ENCODE measurements around the gene UBXN11. TPM values are rescaled to one million over a fixed set of nuclear protein-coding genes. Genes with fewer than 3 reads are reported as not detected.

The UBXN11 gene
- total and polyA plus RNA-seq, 2 donors, result 12.7 to 42.7 TPM

- DNase-seq (ENCODE audit: low read depth in 6 of 9, low spot score in 9 of 9), result no peak
- Histone ChIP-seq H3K27ac (ENCODE audit: low read depth in 1 of 2, low read length in 1 of 2) (no peak overlapping the region), H3K4me1 (ENCODE audit: control insufficient read depth in 2 of 2, insufficient read depth in 2 of 2, low read length in 2 of 2) (no peaks in the 10 kb centered on the region), H3K4me3 (ENCODE audit: low read length in 2 of 2) (no peak overlapping the region), H3K27me3 (ENCODE audit: control insufficient read depth in 2 of 2, insufficient read depth in 1 of 2, low read length in 1 of 2) (no peaks in the 10 kb centered on the region), H3K36me3 (ENCODE audit: control insufficient read depth in 2 of 2, insufficient read depth in 2 of 2, low read length in 1 of 2) (peaks cover 34 to 52% of the 10 kb centered on the region in 2 donors), H3K9me3 (ENCODE audit: control insufficient read depth in 2 of 2, insufficient read depth in 1 of 2, low read length in 1 of 2) (no peaks in the 10 kb centered on the region)
- WGBS, result 83% methylated on average over 7 of the region's 7 CpGs
Measured at GRCh38 chr1:26252718-26253117, 53.7 kb downstream of the UBXN11 start.

GRCh38 chr1:26239936-26240335, 66.5 kb downstream of the UBXN11 start:
- H3K27me3 ChIP-seq (ENCODE audit: control insufficient read depth in 2 of 2, insufficient read depth in 1 of 2, low read length in 1 of 2), result no peaks in the 10 kb centered on the region
- peaks cover 8 to 11% of the 10 kb centered on the region in 2 donors for H3K4me1 ChIP-seq (ENCODE audit: control insufficient read depth in 2 of 2, insufficient read depth in 2 of 2, low read length in 2 of 2)
- H3K4me3 ChIP-seq (ENCODE audit: low read length in 2 of 2), result no peak overlapping the region
- WGBS, result 99% methylated on average over 4 of the region's 4 CpGs
- H3K36me3 ChIP-seq (ENCODE audit: control insufficient read depth in 2 of 2, insufficient read depth in 2 of 2, low read length in 1 of 2), result peaks cover 14 to 33% of the 10 kb centered on the region in 2 donors
- H3K27ac ChIP-seq (ENCODE audit: low read depth in 1 of 2, low read length in 1 of 2), result no peak overlapping the region
- no peak for DNase-seq (ENCODE audit: low read depth in 6 of 9, low spot score in 9 of 9)
- H3K9me3 ChIP-seq (ENCODE audit: control insufficient read depth in 2 of 2, insufficient read depth in 1 of 2, low read length in 1 of 2), result no peaks in the 10 kb centered on the region

- no peak overlapping the region for H3K27ac ChIP-seq (ENCODE audit: low read depth in 1 of 2, low read length in 1 of 2)
- H3K27me3 ChIP-seq (ENCODE audit: control insufficient read depth in 2 of 2, insufficient read depth in 1 of 2, low read length in 1 of 2), result no peaks in the 10 kb centered on the region
- H3K9me3 ChIP-seq (ENCODE audit: control insufficient read depth in 2 of 2, insufficient read depth in 1 of 2, low read length in 1 of 2), result peaks cover 0 to 5% of the 10 kb centered on the region in 2 donors
- DNase-seq (ENCODE audit: low read depth in 6 of 9, low spot score in 9 of 9), result peak in 1 of 9 donors; percentile 39
- 59% methylated on average over 6 of the region's 6 CpGs for WGBS
- H3K4me1 ChIP-seq (ENCODE audit: control insufficient read depth in 2 of 2, insufficient read depth in 2 of 2, low read length in 2 of 2), result peaks cover 9 to 18% of the 10 kb centered on the region in 2 donors
- H3K36me3 ChIP-seq (ENCODE audit: control insufficient read depth in 2 of 2, insufficient read depth in 2 of 2, low read length in 1 of 2), result peaks cover 4 to 14% of the 10 kb centered on the region in 2 donors
- no peak overlapping the region for H3K4me3 ChIP-seq (ENCODE audit: low read length in 2 of 2)
Measured at GRCh38 chr1:26237230-26237966, 69.0 kb downstream of the UBXN11 start.

- Histone ChIP-seq H3K27ac (ENCODE audit: low read depth in 1 of 2, low read length in 1 of 2) (peak overlapping the region; percentile 81 to 95), H3K27me3 (ENCODE audit: control insufficient read depth in 2 of 2, insufficient read depth in 1 of 2, low read length in 1 of 2) (no peaks in the 10 kb centered on the region), H3K36me3 (ENCODE audit: control insufficient read depth in 2 of 2, insufficient read depth in 2 of 2, low read length in 1 of 2) (peaks cover 0 to 5% of the 10 kb centered on the region in 2 donors), H3K4me1 (ENCODE audit: control insufficient read depth in 2 of 2, insufficient read depth in 2 of 2, low read length in 2 of 2) (peaks cover 9 to 18% of the 10 kb centered on the region in 2 donors), H3K4me3 (ENCODE audit: low read length in 2 of 2) (peak overlapping the region; percentile 56 to 85), H3K9me3 (ENCODE audit: control insufficient read depth in 2 of 2, insufficient read depth in 1 of 2, low read length in 1 of 2) (peaks cover 0 to 5% of the 10 kb centered on the region in 2 donors)
- 3% methylated on average over 30 of the region's 30 CpGs for WGBS
- DNase-seq (ENCODE audit: low read depth in 6 of 9, low spot score in 9 of 9), result peak in 7 of 9 donors; percentile 13 to 59 (median 37)
Measured at GRCh38 chr1:26234644-26235370, 71.6 kb downstream of the UBXN11 start.

GRCh38 chr1:26233903-26234643, 72.4 kb downstream of the UBXN11 start, which contains the start of gene CEP85:
Gene CEP85 (plus strand): TSS chr1:26234200. CDS start chr1:26239784, 5,584 bp downstream.
- Histone ChIP-seq H3K27ac (ENCODE audit: low read depth in 1 of 2, low read length in 1 of 2) (peak within 1 kb of the TSS; percentile 81 to 95), H3K4me3 (ENCODE audit: low read length in 2 of 2) (peak within 1 kb of the TSS; percentile 56 to 85), H3K27me3 (ENCODE audit: control insufficient read depth in 2 of 2, insufficient read depth in 1 of 2, low read length in 1 of 2) (no peaks in the 10 kb centered on the region), H3K4me1 (ENCODE audit: control insufficient read depth in 2 of 2, insufficient read depth in 2 of 2, low read length in 2 of 2) (peaks cover 9 to 18% of the 10 kb centered on the region in 2 donors), H3K36me3 (ENCODE audit: control insufficient read depth in 2 of 2, insufficient read depth in 2 of 2, low read length in 1 of 2) (peaks cover 0 to 2% of the 10 kb centered on the region in 2 donors), H3K9me3 (ENCODE audit: control insufficient read depth in 2 of 2, insufficient read depth in 1 of 2, low read length in 1 of 2) (peaks cover 0 to 5% of the 10 kb centered on the region in 2 donors)
- WGBS, result under 1% methylated on average over 73 of the region's 73 CpGs
- peak; percentile 95 to 99 (median 96) for DNase-seq (ENCODE audit: low read depth in 6 of 9, low spot score in 9 of 9)

Other genes starting within 250 kb of the UBXN11 start
- 0.09 TPM for gene TRIM63, start 239.0 kb downstream of the UBXN11 start, total RNA-seq
- gene TRIM63, start 239.0 kb downstream of the UBXN11 start, polyA plus RNA-seq, result 1.0 TPM
- gene PDIK1L, start 194.8 kb downstream of the UBXN11 start, total RNA-seq, result 11.9 TPM
- gene PDIK1L, start 194.8 kb downstream of the UBXN11 start, polyA plus RNA-seq, result 6.1 TPM
- gene FAM110D, start 147.6 kb downstream of the UBXN11 start, total RNA-seq, result 0.38 TPM
- gene FAM110D, start 147.6 kb downstream of the UBXN11 start, polyA plus RNA-seq, result 2.4 TPM
- not detected for gene C1orf232, start 137.7 kb downstream of the UBXN11 start, total RNA-seq
- not detected for gene C1orf232, start 137.7 kb downstream of the UBXN11 start, polyA plus RNA-seq
- gene ZNF593, start 136.7 kb downstream of the UBXN11 start, total RNA-seq, result 17.4 TPM
- 79.0 TPM for gene ZNF593, start 136.7 kb downstream of the UBXN11 start, polyA plus RNA-seq
- not detected for gene ZNF593OS, start 134.8 kb downstream of the UBXN11 start, total RNA-seq
- gene ZNF593OS, start 134.8 kb downstream of the UBXN11 start, polyA plus RNA-seq, result 0.87 TPM
- gene CNKSR1, start 129.1 kb downstream of the UBXN11 start, total RNA-seq, result 1.1 TPM
- gene CNKSR1, start 129.1 kb downstream of the UBXN11 start, polyA plus RNA-seq, result 9.5 TPM
- gene CATSPER4, start 116.0 kb downstream of the UBXN11 start, total RNA-seq, result not detected
- 0.07 TPM for gene CATSPER4, start 116.0 kb downstream of the UBXN11 start, polyA plus RNA-seq
- gene CEP85, start 72.4 kb downstream of the UBXN11 start, total RNA-seq, result 18.7 TPM
- gene CEP85, start 72.4 kb downstream of the UBXN11 start, polyA plus RNA-seq, result 9.7 TPM
- gene SH3BGRL3, start 26.6 kb downstream of the UBXN11 start, total RNA-seq, result 43.3 TPM
- gene SH3BGRL3, start 26.6 kb downstream of the UBXN11 start, polyA plus RNA-seq, result 261 TPM
- gene CD52, start 11.3 kb upstream of the UBXN11 start, total RNA-seq, result 1,020 TPM
- gene CD52, start 11.3 kb upstream of the UBXN11 start, polyA plus RNA-seq, result 1,113 TPM
- 0.76 TPM for gene CRYBG2, start 47.5 kb upstream of the UBXN11 start, total RNA-seq
- 7.3 TPM for gene CRYBG2, start 47.5 kb upstream of the UBXN11 start, polyA plus RNA-seq
- gene ZNF683, start 66.1 kb upstream of the UBXN11 start, total RNA-seq, result 0.57 TPM
- 2.1 TPM for gene ZNF683, start 66.1 kb upstream of the UBXN11 start, polyA plus RNA-seq
- gene LIN28A, start 104.2 kb upstream of the UBXN11 start, total RNA-seq, result under 0.01 TPM
- gene LIN28A, start 104.2 kb upstream of the UBXN11 start, polyA plus RNA-seq, result 0.05 TPM
- gene DHDDS, start 125.7 kb upstream of the UBXN11 start, total RNA-seq, result 20.3 TPM
- gene DHDDS, start 125.7 kb upstream of the UBXN11 start, polyA plus RNA-seq, result 18.4 TPM
- 1,167 TPM for gene HMGN2, start 165.8 kb upstream of the UBXN11 start, total RNA-seq
- 1,143 TPM for gene HMGN2, start 165.8 kb upstream of the UBXN11 start, polyA plus RNA-seq
- gene RPS6KA1, start 223.1 kb upstream of the UBXN11 start, total RNA-seq, result 36.8 TPM
- 30.4 TPM for gene RPS6KA1, start 223.1 kb upstream of the UBXN11 start, polyA plus RNA-seq